GM19023 (cell line): ENCODE data around the gene SLITRK1.

Experiments
- ATAC-seq: cut with Tn5 transposase; IDR thresholded peaks from one replicate; pipeline ENCODE4 v1.9.1; 2021; ENCODE audit warnings: mild to moderate bottlenecking, moderate library complexity; ENCODE audit not compliant: unreplicated experiment

Gene SLITRK1

DNA sequence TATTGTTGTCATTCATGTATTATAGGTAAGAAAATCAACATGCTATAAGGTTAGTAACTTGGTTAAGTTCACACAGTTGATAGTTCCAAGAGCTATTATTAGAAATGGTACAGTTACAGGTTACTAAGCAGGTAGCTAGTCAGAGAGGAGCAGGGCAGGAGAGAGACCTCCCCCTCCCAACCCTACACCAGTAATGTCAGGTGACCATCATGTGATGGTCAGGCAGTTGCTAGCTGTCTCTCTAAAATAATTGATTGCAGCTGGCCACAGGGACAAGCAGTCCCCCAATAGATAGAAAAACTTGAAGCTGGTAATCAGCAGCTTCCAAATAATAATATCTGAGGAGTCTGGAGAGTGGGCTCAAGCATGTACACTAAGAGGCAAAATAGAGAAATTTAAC lies 14.6 kb downstream of the SLITRK1 start:
- no peak for ATAC-seq

DNA sequence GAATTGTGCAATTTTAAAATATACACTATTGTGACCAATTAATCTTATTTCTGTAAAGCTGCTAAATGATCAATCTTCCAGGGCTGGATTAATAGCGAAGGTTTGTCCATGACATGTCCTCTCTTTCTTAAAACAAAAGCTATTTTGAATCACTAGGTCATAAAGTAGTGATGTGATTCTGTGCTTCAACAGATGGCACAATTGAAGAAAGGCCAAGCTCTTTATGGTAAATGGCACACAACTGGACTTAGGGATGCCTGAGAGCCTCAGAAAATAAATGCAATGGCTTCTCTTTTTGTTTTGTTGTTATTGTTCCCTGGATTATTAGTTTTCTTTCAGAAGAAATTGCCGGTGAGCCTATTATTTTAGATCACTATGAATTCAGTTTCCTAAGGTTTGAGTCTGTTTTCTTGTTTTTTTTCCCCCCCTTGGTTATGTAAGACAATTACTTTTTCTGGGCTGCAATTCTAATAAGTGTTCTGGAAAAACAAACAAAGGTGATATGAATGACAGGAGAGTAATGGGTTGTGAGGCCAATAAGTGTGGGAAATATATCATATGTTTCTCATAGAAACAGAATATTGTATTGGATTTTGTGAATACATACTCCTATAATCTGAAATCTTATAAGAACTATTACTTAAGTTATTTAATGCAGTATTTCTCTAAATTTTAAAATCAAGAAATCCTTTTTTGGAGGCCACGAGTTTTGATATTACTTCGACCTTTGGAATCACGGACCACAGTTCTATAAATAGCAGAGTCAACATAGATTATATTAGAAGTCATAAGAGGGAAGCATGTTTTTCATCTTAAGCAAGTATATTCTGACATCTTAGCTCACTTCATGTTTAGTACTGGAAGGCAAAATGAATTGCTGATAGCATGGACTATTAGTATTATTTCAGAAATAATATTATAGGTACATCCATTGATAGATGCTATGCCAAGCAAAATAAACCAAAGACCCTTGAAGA lies 16.8 kb downstream of the SLITRK1 start:
- no peak for ATAC-seq

DNA sequence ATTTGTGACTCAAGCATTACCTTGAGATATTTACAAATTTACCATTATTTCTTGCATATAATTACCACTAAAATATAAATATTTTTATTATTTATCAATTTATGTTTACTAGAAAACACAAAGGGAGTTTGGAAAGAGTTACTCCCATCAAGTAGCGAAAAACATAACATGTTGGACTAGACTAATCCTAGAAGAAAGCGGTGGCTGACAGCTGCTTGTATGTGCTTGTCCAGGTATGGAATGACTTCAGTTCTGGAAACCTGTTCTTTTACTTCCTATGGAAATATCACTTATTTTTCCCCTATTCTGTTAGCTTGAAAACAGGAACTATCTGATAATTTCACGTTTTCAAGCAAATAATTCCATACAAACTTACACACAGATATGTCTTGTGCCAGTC lies 28.5 kb downstream of the SLITRK1 start:
- ATAC-seq: no peak

DNA sequence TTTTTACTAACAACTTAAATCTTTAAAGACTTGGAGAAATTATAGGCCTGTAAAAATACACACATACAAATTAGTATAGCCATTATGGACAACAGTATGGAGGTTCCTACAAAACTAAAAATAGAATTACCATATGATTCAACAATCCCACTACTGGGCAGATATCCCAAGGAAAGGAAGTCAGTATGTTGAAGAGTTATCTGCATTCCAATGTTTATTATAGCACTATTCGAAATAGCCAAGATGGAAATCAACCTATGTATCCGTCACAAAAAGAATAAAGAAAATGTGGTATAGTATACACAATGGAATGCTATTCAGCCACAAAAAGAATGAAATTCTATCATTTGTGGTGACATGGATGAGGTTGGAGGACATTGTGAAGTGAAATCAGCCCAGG lies 37.2 kb downstream of the SLITRK1 start:
- no peak for ATAC-seq

DNA sequence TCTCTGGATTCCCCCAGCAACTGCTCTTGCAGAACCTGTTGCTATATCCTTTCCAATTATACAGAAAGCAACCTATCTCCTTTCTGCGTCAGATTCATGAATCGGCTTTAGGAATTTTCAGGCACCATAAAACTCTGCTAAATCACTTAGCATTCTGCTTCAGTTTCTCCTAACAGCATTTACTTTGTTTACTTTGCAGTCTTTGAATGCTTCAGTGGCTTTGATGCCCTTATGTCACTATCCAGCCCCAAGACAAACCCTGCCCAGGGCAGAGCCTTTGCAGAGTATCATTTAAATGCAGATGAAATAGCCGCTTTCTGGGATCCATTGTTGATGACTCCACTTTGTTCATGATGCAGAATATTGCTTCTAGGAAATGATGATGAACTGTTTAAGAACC lies 43.1 kb downstream of the SLITRK1 start:
- ATAC-seq: no peak

DNA sequence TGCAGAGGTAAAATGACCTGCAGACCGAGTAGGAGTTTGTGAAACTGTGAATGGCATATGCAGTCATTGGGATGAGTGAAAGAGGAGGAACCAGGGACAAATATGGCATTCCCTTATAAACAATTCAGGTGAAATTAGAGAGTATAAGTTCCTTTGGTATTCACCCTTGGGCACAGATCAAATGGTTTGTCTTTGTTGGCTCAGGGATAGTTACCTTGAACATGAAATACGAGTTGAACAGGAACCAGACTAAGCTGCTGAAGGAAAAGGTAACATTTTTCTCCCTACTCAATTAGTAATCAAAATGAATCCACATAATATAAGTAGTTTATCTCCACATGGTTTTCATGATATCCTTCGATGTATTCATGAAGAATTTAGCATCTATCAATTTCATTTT lies 50.5 kb downstream of the SLITRK1 start:
- ATAC-seq: no peak

DNA sequence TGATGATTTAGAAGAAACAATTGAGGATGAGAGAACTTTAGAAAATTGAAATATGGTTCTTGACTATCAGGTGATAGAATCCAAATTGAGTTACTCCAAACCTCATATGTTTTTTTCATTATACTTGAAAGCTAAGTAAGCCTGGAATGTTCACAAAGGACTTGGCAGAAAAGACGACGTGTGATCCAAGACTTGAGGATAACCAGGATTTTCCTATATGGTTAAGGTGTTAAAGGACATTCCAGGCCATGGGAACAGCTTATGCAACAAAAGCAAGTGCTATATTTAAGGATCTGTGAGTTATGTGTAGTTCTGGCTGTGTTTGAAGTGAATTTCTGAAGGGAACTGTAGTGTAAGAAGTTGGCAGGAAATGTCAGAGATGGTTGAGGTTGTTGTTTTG lies 52.5 kb downstream of the SLITRK1 start:
- no peak for ATAC-seq

DNA sequence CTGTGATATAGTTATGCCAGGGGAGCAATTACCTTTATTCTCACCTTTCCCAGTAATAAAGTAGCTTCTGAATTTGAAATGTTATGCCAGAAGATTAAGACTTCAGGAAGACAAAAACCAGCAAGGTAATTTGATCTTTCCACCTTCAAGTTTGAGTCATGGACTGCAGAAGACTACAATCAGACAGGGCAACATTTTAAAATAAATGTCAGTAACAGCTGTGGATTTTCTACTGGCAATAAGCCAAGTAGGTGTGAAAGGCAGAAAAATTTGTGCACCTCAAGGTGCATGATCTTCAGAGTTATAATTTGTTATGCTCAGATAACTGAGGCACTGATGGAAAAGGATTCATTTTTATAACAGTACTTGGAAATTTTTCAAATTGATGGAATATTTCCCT lies 54.9 kb downstream of the SLITRK1 start:
- ATAC-seq: no peak
